Measurements from ENCODE around the gene AGO3.

- TF ChIP-seq, protein P1, sequence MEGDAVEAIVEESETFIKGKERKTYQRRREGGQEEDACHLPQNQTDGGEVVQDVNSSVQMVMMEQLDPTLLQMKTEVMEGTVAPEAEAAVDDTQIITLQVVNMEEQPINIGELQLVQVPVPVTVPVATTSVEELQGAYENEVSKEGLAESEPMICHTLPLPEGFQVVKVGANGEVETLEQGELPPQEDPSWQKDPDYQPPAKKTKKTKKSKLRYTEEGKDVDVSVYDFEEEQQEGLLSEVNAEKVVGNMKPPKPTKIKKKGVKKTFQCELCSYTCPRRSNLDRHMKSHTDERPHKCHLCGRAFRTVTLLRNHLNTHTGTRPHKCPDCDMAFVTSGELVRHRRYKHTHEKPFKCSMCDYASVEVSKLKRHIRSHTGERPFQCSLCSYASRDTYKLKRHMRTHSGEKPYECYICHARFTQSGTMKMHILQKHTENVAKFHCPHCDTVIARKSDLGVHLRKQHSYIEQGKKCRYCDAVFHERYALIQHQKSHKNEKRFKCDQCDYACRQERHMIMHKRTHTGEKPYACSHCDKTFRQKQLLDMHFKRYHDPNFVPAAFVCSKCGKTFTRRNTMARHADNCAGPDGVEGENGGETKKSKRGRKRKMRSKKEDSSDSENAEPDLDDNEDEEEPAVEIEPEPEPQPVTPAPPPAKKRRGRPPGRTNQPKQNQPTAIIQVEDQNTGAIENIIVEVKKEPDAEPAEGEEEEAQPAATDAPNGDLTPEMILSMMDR (IDR thresholded peaks at IDR 0.05 in 2 of 3, conservative IDR thresholded peaks at IDR 0.05 in 1 of 3; ENCODE audit: control insufficient read depth in 2 of 3, extremely low read depth in 1 of 3, insufficient read depth in 1 of 3, low read depth in 3 of 3, low read length in 3 of 3), result no peak
- TF ChIP-seq, protein P2, sequence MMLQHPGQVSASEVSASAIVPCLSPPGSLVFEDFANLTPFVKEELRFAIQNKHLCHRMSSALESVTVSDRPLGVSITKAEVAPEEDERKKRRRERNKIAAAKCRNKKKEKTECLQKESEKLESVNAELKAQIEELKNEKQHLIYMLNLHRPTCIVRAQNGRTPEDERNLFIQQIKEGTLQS (IDR thresholded peaks at IDR 0.05; ENCODE audit: borderline replicate concordance, extremely low read depth, low read depth, low read length), result no peak
Observed at GRCh38 chr1:36101546-36101945, 170.6 kb downstream of the AGO3 start.
